GM12878 (cell line): Measurements from ENCODE around the gene PRDM8. TPM values are rescaled to one million over a fixed set of nuclear protein-coding genes. Genes with fewer than 3 reads are reported as not detected.

Experiments used
- ATAC-seq: fragments of 200-7000 bp; cut with Tn5 transposase; 3 replicates; pipeline ENCODE4 v1.9.1; 2020; ENCODE audit warnings: mild to moderate bottlenecking, moderate library complexity
- BruUV-seq: library from RNA; stranded (reverse); fragments of 400-500 nt; replicated peaks from 2 replicates; lab custom pipeline; 2021; lab: Mats Ljungman, UMichigan
- CTCF ChIA-PET: fragments of 300-600 bp; sonication (Branson Sonifier 250); formaldehyde crosslinking; extraction: SDS; loops from one replicate; lab custom pipeline; 2021; ENCODE audit warnings: inconsistent platforms; lab: Yijun Ruan, JAX
- POLR2A ChIA-PET: fragments of 350-600 bp; formaldehyde crosslinking; extraction: SDS; loops from one replicate; lab custom pipeline; 2021; ENCODE audit warnings: inconsistent platforms; lab: Charles Lee
- RAD21 ChIA-PET: fragments of 300-600 bp; sonication (Branson Sonifier 250); formaldehyde crosslinking; loops from one replicate; lab custom pipeline; 2023; ENCODE audit warnings: antibody characterized with exemption; ENCODE audit not compliant: unreplicated experiment; lab: Charles Lee
- SMC1A ChIA-PET: fragments of 300-600 bp; sonication (Branson Sonifier 250); formaldehyde crosslinking; loops from one replicate; lab custom pipeline; 2023; ENCODE audit not compliant: unreplicated experiment, uncharacterized antibody; lab: Charles Lee
- DNase-seq: peaks from one replicate; pipeline ENCODE4 v3.0.0-alpha.2; 2011; ENCODE audit warnings: low read depth, low spot score
- FAIRE-seq: peaks from 3 replicates; lab custom pipeline; 2011; peaks lifted over from hg19 to GRCh38; lab: Jason Lieb, UNC
- H2AFZ ChIP-seq: 2 replicates; pipeline ENCODE4 v1.6.0; 2011; ENCODE audit warnings: low read depth, low read length, control low read depth; ENCODE audit not compliant: control insufficient read depth
- H3K27ac ChIP-seq: 2 replicates; pipeline ENCODE4 v1.5.1; 2011; ENCODE audit warnings: control low read depth; ENCODE audit not compliant: control insufficient read depth, insufficient read depth
- H3K27me3 ChIP-seq, 2 experiments: replicated peaks in 1 of 2; 2 replicates each; pipeline versions ENCODE4 v1.6.0 to v1.6.1; 2011; ENCODE audit warnings: low read length in 1 of 2; ENCODE audit not compliant: control insufficient read depth in 2 of 2, insufficient read depth in 2 of 2
- H3K36me3 ChIP-seq, 2 experiments: 2 replicates each; pipeline ENCODE4 v1.5.1; 2011; ENCODE audit warnings: low read length in 1 of 2; ENCODE audit not compliant: control insufficient read depth in 2 of 2, insufficient read depth in 2 of 2
- H3K4me1 ChIP-seq: 2 replicates; pipeline ENCODE4 v1.6.1; 2011; ENCODE audit warnings: mild to moderate bottlenecking, low read length, moderate library complexity, mixed read lengths; ENCODE audit not compliant: control insufficient read depth, insufficient read depth
- H3K4me2 ChIP-seq: 2 replicates; pipeline ENCODE4 v1.6.0; 2011; ENCODE audit warnings: control low read depth; ENCODE audit not compliant: control insufficient read depth, insufficient read depth
- H3K4me3 ChIP-seq: fragments of 200-600 bp; sonication (generic); 2 replicates; pipeline ENCODE4 v1.5.1; 2016
- H3K79me2 ChIP-seq: 2 replicates; pipeline ENCODE4 v1.6.0; 2011; ENCODE audit warnings: low read length; ENCODE audit not compliant: control insufficient read depth, insufficient read depth
- H3K9ac ChIP-seq: 2 replicates; pipeline ENCODE4 v1.8.0; 2011; ENCODE audit warnings: low read length, control low read depth, mixed read lengths; ENCODE audit not compliant: control insufficient read depth, insufficient read depth
- H3K9me3 ChIP-seq: replicated peaks from 3 replicates; pipeline ENCODE4 v1.5.1; 2011; ENCODE audit warnings: mild to moderate bottlenecking, low read length; ENCODE audit not compliant: control insufficient read depth, insufficient read depth
- H4K20me1 ChIP-seq: 2 replicates; pipeline ENCODE4 v1.6.0; 2011; ENCODE audit not compliant: control insufficient read depth, insufficient read depth
- EED ChIP-seq: sonication (generic); IDR thresholded peaks from 2 replicates; pipeline ENCODE4 v1.6.1; 2016; ENCODE audit warnings: antibody characterized with exemption, low read depth
- HCFC1 ChIP-seq: fragments of 150-350 bp; IDR thresholded peaks from 2 replicates; pipeline ENCODE4 v1.6.1; 2014; ENCODE audit warnings: low read length
- JUNB ChIP-seq: IDR thresholded peaks from 2 replicates; pipeline ENCODE4 v1.6.1; 2016; ENCODE audit warnings: antibody characterized with exemption, mild to moderate bottlenecking
- MTA3 ChIP-seq: IDR thresholded peaks from 2 replicates; pipeline ENCODE4 v1.6.1; 2012; ENCODE audit warnings: low read length, inconsistent platforms, borderline replicate concordance
- POLR2AphosphoS2 ChIP-seq: IDR thresholded peaks from 2 replicates; pipeline ENCODE4 v1.6.1; 2011; ENCODE audit warnings: low read depth, mild to moderate bottlenecking, low read length, improper control_type of control experiment, moderate library complexity
- RAD51 ChIP-seq: fragments of 450-650 bp; IDR thresholded peaks from 2 replicates; pipeline ENCODE4 v1.6.1; 2016; ENCODE audit warnings: moderate library complexity, mild to moderate bottlenecking, inconsistent platforms
- RBBP5 ChIP-seq: fragments of 200-600 bp; sonication (generic); conservative IDR thresholded peaks from 2 replicates; pipeline ENCODE4 v1.6.1; 2016
- RELB ChIP-seq: fragments of 450-650 bp; IDR thresholded peaks from 2 replicates; pipeline ENCODE4 v1.6.1; 2017; ENCODE audit warnings: low read depth, mild to moderate bottlenecking, moderate library complexity
- WGBS: methylation state at CpG from one replicate; pipeline ENCODE4 v1.1.6; 2016; ENCODE audit warnings: low lambda C conversion rate; ENCODE audit not compliant: insufficient replicate concordance, insufficient coverage; ENCODE audit errors: missing lambda C conversion rate; 5-methylcytosine and 5-hydroxymethylcytosine counted together
- in situ Hi-C: fragments of 300-500 bp; cut with MboI; formaldehyde crosslinking; loops from 9 replicates; pipeline ENCODE4 v1.14.3; 2018; ENCODE audit warnings: mixed read lengths
- intact Hi-C: fragments of 100-400 bp; cut with micrococcal nuclease; formaldehyde crosslinking; loops from one replicate; pipeline ENCODE4 v1.14.2; 2022; ENCODE audit not compliant: unreplicated experiment
- polyA plus RNA-seq, 11 experiments: library from polyadenylated mRNA; depleted of rRNA in 4 of 11; unstranded in 6 of 11; stranded (reverse) in 5 of 11; fragments of >200 nt; fragmentation: Nextera tagmentation in 4 of 11; fragmentation: Illumina TruSeq in 1 of 11; extraction: Ambion mirVana in 4 of 11; extraction: Trizol in 1 of 11; gene quantifications; 1 replicate in 1 of 11; 2 replicates in 10 of 11; pipeline versions ENCODE4 v1.2.1 to v1.2.3, GENCODE V29; 2011 to 2016; ENCODE audit warnings: inconsistent platforms in 2 of 11, missing spikeins in 2 of 11, low read depth in 1 of 11
- total RNA-seq, 4 experiments: library from RNA; depleted of rRNA in 3 of 4; stranded (reverse); fragments of >200 nt in 3 of 4; fragmentation: Illumina TruSeq in 1 of 4; extraction: Trizol in 1 of 4; gene quantifications; 2 replicates each; pipeline versions ENCODE4 v1.2.1 to v1.2.3, GENCODE V29; 2013 to 2021
- TF ChIP-seq, protein P1 (sequence below): fragments of 450-650 bp; IDR thresholded peaks from 2 replicates; pipeline ENCODE4 v1.6.1; 2016; ENCODE audit warnings: mild to moderate bottlenecking, moderate library complexity, borderline replicate concordance
- TF ChIP-seq, protein P2 (sequence below): IDR thresholded peaks from 2 replicates; pipeline ENCODE4 v1.6.1; 2011; ENCODE audit warnings: low read depth, low read length, improper control_type of control experiment, borderline replicate concordance
- TF ChIP-seq, protein P3 (sequence below): fragments of 150-350 bp; IDR thresholded peaks from 2 replicates; pipeline ENCODE4 v1.6.1; 2014; ENCODE audit warnings: mild to moderate bottlenecking, low read depth, low read length

Gene PRDM8
- total and polyA plus RNA-seq, 10 of the 15 experiments (the other 5 are each of a cell fraction or from before 2014, with no cell fraction given): 0.09 to 1.6 (median 0.40) TPM

DNA sequence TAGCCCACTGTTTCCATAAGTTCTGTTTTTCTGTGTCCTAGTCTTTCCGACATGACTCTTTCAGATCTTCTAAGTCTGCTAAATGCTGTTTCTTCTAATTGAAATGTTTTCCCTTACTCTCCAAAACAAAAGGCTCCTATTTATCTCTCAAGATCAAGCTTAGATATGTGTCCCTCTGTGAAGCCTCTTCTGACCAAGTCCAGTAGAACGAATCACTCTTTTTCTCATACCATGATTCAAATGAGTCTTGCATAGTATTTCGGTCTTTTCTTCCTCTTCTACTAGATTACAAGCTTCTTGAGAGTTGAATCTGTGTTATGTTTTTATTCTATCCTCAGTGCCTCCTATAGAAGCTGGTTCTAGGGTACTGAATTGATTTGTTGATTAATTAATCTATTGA lies 45.3 kb upstream of the PRDM8 start:
- ChIA-PET CTCF (interaction anchor here (1.4 to 3.2 kb wide), 2 partner anchors 12 to 26 kb away, joined by 3 to 13 read pairs; no protein-coding TSS in a partner anchor), POLR2A (no interaction called here)
- FAIRE-seq: no peak

More for the DNA sequence above, 45.3 kb upstream of the PRDM8 start:
- no peak for DNase-seq
- Histone ChIP-seq H3K36me3 (no peaks in the 10 kb centered on the region), H3K4me1 (no peaks in the 10 kb centered on the region), H3K27me3 (no peaks in the 10 kb centered on the region), H4K20me1 (no peaks in the 10 kb centered on the region), H2AFZ (no peak overlapping the region)
- ATAC-seq: no peak
- TF ChIP-seq JUNB (no peak), RELB (no peak), POLR2AphosphoS2 (no peak), MTA3 (no peak), RAD51 (no peak), RBBP5 (no peak), HCFC1 (no peak), EED (no peak)
- TF ChIP-seq, protein P1, sequence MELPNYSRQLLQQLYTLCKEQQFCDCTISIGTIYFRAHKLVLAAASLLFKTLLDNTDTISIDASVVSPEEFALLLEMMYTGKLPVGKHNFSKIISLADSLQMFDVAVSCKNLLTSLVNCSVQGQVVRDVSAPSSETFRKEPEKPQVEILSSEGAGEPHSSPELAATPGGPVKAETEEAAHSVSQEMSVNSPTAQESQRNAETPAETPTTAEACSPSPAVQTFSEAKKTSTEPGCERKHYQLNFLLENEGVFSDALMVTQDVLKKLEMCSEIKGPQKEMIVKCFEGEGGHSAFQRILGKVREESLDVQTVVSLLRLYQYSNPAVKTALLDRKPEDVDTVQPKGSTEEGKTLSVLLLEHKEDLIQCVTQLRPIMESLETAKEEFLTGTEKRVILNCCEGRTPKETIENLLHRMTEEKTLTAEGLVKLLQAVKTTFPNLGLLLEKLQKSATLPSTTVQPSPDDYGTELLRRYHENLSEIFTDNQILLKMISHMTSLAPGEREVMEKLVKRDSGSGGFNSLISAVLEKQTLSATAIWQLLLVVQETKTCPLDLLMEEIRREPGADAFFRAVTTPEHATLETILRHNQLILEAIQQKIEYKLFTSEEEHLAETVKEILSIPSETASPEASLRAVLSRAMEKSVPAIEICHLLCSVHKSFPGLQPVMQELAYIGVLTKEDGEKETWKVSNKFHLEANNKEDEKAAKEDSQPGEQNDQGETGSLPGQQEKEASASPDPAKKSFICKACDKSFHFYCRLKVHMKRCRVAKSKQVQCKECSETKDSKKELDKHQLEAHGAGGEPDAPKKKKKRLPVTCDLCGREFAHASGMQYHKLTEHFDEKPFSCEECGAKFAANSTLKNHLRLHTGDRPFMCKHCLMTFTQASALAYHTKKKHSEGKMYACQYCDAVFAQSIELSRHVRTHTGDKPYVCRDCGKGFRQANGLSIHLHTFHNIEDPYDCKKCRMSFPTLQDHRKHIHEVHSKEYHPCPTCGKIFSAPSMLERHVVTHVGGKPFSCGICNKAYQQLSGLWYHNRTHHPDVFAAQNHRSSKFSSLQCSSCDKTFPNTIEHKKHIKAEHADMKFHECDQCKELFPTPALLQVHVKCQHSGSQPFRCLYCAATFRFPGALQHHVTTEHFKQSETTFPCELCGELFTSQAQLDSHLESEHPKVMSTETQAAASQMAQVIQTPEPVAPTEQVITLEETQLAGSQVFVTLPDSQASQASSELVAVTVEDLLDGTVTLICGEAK: no peak
- TF ChIP-seq, protein P2, sequence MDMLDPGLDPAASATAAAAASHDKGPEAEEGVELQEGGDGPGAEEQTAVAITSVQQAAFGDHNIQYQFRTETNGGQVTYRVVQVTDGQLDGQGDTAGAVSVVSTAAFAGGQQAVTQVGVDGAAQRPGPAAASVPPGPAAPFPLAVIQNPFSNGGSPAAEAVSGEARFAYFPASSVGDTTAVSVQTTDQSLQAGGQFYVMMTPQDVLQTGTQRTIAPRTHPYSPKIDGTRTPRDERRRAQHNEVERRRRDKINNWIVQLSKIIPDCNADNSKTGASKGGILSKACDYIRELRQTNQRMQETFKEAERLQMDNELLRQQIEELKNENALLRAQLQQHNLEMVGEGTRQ: no peak
- TF ChIP-seq, protein P3, sequence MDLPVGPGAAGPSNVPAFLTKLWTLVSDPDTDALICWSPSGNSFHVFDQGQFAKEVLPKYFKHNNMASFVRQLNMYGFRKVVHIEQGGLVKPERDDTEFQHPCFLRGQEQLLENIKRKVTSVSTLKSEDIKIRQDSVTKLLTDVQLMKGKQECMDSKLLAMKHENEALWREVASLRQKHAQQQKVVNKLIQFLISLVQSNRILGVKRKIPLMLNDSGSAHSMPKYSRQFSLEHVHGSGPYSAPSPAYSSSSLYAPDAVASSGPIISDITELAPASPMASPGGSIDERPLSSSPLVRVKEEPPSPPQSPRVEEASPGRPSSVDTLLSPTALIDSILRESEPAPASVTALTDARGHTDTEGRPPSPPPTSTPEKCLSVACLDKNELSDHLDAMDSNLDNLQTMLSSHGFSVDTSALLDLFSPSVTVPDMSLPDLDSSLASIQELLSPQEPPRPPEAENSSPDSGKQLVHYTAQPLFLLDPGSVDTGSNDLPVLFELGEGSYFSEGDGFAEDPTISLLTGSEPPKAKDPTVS: no peak
- TF ChIP-seq, all 136 proteins: peak for 0
- H3K9me3 ChIP-seq: no peaks in the 10 kb centered on the region
- no peak overlapping the region for H3K27ac ChIP-seq
- intact Hi-C loops (no loop called here), in situ Hi-C loops (no loop called here)
- H3K9ac ChIP-seq: no peak overlapping the region
- no peak overlapping the region for H3K4me3 ChIP-seq
- ChIA-PET SMC1A (interaction anchor here (0.8 to 2.9 kb wide), 5 partner anchors 11 to 155 kb away, joined by 3 to 10 read pairs (median 3); no protein-coding TSS in a partner anchor), RAD21 (interaction anchor here (1.3 to 2.2 kb wide), 2 partner anchors 13 to 26 kb away, joined by 4 to 5 read pairs; no protein-coding TSS in a partner anchor)
- 29% methylated on average over 3 of the region's 3 CpGs for WGBS
- no TSS peak for BruUV-seq
- no peaks in the 10 kb centered on the region for H3K79me2 ChIP-seq
- no peak overlapping the region for H3K4me2 ChIP-seq
